Stromal cell of bone marrow (primary cell): Measurements from ENCODE around the gene PXT1.
A peak's percentile ranks its signal among the peaks of the same experiment; 100 is the strongest.
"Not testable (repeated sequence)": the region's sequence is repeated elsewhere in the genome, so short reads cannot be mapped to it uniquely, and the experiment has no call there.

Experiments
- DNase-seq: peaks from one replicate; pipeline ENCODE4 v3.0.0-alpha.2; 2012; ENCODE audit warnings: low read depth

PXT1 gene

GRCh38 chr6:36442671-36443470 is at the start of gene PXT1, which contains the start of gene KCTD20:
PXT1 (minus strand) TSS chr6:36442854; CDS start chr6:36426082, 16,772 bp downstream.
KCTD20 (plus strand) TSS chr6:36443000; CDS start chr6:36470098, 27,098 bp downstream.
- DNase-seq, result peak; percentile 77

- no peak for DNase-seq
Observed at GRCh38 chr6:36492092-36492491, 49.4 kb upstream of the PXT1 start.

- DNase-seq, result no peak
Observed at GRCh38 chr6:36491378-36491965, 48.8 kb upstream of the PXT1 start.

- no peak for DNase-seq
Observed at GRCh38 chr6:36489426-36489825, 46.8 kb upstream of the PXT1 start.

- DNase-seq, result no peak
Observed at GRCh38 chr6:36488221-36488620, 45.6 kb upstream of the PXT1 start.

- no peak for DNase-seq
Observed at GRCh38 chr6:36487698-36488097, 45.0 kb upstream of the PXT1 start.

- DNase-seq, result no peak
Observed at GRCh38 chr6:36484736-36485135, 42.1 kb upstream of the PXT1 start.

GRCh38 chr6:36483326-36483725 is 40.7 kb upstream of the PXT1 start:
- DNase-seq, result not testable (repeated sequence)

- no peak for DNase-seq
Observed at GRCh38 chr6:36479256-36479655, 36.6 kb upstream of the PXT1 start.

- no peak for DNase-seq
Observed at GRCh38 chr6:36478051-36478526, 35.4 kb upstream of the PXT1 start.

GRCh38 chr6:36469946-36470345 is 27.3 kb upstream of the PXT1 start:
- no peak for DNase-seq

GRCh38 chr6:36469148-36469661 is 26.6 kb upstream of the PXT1 start:
- no peak for DNase-seq

- DNase-seq, result no peak
Observed at GRCh38 chr6:36467625-36468024, 25.0 kb upstream of the PXT1 start.

- DNase-seq, result no peak
Observed at GRCh38 chr6:36464233-36464632, 21.6 kb upstream of the PXT1 start.

- no peak for DNase-seq
Observed at GRCh38 chr6:36463676-36464075, 21.0 kb upstream of the PXT1 start.

GRCh38 chr6:36461646-36462045 is 19.0 kb upstream of the PXT1 start:
- DNase-seq, result no peak

GRCh38 chr6:36460916-36461315 is 18.3 kb upstream of the PXT1 start:
- DNase-seq, result no peak

- DNase-seq, result no peak
Observed at GRCh38 chr6:36459501-36459900, 16.8 kb upstream of the PXT1 start.

GRCh38 chr6:36455486-36456027 is 12.9 kb upstream of the PXT1 start:
- DNase-seq, result no peak

GRCh38 chr6:36452897-36453296 is 10.2 kb upstream of the PXT1 start:
- DNase-seq, result not testable (repeated sequence)

GRCh38 chr6:36449173-36449572 is 6.5 kb upstream of the PXT1 start:
- not testable (repeated sequence) for DNase-seq

- DNase-seq, result no peak
Observed at GRCh38 chr6:36445621-36446020, 3.0 kb upstream of the PXT1 start.

GRCh38 chr6:36444470-36444869 is 1.8 kb upstream of the PXT1 start:
- peak; percentile 42 for DNase-seq
